HG03139 (cell line): ENCODE data around the gene GCN1.
"Not testable (repeated sequence)": the region's sequence is repeated elsewhere in the genome, so short reads cannot be mapped to it uniquely, and the experiment has no call there.

Experiments
- ATAC-seq: cut with Tn5 transposase; IDR thresholded peaks from one replicate; pipeline ENCODE4 v1.9.1; 2021; ENCODE audit not compliant: unreplicated experiment

The GCN1 gene, protein sequence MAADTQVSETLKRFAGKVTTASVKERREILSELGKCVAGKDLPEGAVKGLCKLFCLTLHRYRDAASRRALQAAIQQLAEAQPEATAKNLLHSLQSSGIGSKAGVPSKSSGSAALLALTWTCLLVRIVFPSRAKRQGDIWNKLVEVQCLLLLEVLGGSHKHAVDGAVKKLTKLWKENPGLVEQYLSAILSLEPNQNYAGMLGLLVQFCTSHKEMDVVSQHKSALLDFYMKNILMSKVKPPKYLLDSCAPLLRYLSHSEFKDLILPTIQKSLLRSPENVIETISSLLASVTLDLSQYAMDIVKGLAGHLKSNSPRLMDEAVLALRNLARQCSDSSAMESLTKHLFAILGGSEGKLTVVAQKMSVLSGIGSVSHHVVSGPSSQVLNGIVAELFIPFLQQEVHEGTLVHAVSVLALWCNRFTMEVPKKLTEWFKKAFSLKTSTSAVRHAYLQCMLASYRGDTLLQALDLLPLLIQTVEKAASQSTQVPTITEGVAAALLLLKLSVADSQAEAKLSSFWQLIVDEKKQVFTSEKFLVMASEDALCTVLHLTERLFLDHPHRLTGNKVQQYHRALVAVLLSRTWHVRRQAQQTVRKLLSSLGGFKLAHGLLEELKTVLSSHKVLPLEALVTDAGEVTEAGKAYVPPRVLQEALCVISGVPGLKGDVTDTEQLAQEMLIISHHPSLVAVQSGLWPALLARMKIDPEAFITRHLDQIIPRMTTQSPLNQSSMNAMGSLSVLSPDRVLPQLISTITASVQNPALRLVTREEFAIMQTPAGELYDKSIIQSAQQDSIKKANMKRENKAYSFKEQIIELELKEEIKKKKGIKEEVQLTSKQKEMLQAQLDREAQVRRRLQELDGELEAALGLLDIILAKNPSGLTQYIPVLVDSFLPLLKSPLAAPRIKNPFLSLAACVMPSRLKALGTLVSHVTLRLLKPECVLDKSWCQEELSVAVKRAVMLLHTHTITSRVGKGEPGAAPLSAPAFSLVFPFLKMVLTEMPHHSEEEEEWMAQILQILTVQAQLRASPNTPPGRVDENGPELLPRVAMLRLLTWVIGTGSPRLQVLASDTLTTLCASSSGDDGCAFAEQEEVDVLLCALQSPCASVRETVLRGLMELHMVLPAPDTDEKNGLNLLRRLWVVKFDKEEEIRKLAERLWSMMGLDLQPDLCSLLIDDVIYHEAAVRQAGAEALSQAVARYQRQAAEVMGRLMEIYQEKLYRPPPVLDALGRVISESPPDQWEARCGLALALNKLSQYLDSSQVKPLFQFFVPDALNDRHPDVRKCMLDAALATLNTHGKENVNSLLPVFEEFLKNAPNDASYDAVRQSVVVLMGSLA (N-terminal part only)

DNA sequence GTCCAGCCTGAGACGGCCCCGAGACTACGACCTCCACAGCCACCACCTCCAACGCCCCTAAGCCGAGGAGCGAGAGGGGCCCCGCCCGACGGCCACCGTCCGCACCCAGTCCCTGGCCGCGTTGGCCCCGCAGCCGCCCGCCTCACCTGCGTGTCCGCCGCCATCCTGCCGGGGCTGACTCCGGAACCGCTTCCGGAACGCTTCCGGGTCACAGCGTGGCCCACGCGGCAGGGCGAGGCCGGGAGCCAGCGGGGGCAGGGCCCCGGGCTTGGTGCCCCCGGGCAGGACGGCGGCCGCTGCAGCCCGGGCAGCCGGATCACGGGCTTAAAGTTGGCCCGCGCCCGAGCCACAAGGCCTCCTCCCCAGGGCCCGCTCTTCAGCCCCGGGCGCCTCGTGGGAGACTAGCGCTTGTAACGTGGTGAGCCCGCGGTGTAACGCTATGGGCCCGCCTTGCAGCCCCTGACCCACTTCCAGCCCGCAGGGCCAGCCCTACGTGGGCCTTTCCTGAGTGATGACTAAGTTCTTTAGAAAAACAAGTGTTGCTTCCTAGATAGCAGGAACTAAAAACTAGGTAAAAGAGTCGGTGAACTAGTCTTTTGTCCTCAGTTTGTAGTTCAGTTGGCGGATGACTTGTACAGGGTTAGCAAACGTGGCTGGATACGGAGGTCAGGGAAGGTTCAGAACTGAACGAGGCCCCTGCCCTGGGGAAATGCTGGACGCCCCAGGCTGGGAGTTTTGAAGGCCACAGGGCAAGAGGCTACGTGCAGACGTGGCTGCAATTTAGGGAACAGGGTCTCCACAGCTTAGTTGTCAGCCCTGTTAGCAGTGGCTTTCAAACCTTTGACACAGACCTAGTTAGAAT is at the start of gene GCN1:
TSS of gene GCN1 (minus strand) at position 182 of the 862 bp plus-strand sequence. CDS start at position 164, 18 bp downstream.
- ATAC-seq = peak; percentile 78

DNA sequence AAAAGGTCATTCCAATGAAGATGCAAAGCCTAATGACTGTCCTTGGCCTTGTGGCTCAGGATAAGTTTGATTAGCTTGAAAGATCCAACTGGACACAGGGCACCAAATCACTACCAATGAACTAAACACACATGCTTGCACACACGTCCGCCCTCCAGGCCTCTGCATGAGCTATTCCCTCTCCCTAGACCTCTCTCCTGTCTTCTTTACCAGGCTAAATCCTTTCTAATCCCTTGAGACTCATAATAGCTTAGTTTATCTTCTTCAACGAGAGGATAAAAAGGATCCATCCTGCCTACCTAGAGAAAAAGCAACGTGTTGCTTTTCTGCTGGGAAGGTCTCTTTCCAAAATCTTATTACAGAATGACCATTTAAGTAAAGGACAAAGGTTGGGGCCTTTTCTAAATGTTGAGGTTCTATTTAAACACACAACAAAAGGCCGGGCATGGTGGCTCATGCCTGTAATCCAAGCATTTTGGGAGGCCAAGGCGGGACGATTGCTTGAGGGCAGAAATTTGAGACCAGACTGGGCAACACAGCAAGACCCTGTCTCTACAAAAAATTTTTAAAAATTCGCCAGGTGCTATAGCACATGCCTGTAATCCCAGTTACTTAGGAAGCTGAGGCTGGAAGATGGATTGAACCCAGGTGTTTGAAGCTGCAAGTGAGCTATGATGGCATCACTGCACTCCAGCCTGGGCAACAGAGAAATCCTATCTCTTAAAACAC is 48.6 kb upstream of the GCN1 start:
- no peak for ATAC-seq

DNA sequence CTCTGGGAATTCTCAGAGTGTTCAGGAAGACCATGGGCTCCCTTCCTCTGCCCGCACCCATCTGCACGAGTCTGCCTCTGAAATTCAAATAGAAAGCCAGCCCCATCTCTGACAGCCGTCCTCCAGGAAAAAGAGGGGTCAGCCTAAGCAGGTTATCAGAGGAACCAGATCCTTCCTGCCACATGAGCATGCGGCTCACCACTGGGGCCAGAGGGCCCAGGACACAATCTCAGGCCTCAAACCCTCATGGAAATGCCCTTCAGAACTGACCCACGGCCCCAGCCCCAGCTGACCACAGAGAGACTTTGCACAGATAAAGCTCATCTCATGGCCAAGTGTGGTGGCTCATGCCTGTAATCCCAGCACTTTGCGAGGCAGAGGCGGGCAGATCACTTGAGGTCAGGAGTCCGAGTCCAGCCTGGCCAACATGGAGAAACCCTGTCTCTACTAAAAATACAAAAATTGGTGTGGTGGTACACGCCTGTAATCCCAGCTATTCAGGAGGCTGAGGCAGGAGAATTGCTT is 47.8 kb upstream of the GCN1 start:
- ATAC-seq = no peak

DNA sequence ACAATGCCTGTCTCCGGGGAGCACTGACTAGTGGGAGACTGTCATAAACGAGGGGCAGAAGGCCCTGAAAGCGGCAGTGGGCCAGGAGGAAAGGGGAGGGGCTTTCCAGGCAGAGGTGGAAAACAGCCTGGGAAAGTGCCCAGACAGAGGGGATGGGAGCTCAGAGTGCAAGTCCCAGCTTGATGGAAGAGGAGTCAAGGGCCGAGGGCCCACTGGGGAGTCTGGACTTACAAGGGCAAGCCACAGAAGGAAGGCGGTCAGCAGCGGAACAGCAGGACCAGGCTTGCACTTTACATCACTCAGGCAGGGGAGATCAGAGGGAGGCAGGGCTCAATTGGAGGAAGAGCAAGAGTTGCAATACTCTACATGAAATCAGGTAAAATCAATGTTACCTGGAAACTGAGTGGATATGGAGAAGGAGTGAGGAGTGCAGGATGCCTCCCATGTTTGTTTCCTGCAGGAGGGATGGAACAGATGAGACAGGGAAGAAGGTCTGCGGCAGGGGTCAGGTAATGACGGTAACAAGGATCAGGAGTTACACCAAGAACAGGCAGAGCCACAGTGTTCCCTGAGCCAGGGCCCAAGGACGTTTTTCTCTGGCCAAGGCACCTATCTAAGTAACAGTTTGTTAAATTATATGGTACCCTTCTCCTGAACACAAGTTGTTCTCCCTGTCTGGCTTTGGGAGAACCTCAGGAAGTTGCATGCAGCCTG is 47.2 kb upstream of the GCN1 start:
- no peak for ATAC-seq

DNA sequence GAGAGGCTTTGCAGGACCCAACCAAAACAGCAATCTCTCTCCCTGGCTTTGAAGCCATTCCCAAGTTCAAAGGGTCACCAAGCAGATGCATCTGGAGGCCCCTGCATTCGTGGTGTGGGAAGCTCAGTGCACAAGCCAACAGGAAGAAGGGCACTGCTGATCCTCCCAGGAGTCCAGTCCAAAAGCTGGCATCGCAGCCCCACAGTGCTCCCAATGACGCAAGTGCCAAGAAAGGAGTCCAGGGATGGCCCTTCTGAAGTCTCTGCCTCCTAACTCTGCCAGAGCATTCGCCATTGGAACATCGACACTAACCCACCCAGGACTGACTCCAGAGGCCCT is 45.9 kb upstream of the GCN1 start:
- ATAC-seq = no peak

DNA sequence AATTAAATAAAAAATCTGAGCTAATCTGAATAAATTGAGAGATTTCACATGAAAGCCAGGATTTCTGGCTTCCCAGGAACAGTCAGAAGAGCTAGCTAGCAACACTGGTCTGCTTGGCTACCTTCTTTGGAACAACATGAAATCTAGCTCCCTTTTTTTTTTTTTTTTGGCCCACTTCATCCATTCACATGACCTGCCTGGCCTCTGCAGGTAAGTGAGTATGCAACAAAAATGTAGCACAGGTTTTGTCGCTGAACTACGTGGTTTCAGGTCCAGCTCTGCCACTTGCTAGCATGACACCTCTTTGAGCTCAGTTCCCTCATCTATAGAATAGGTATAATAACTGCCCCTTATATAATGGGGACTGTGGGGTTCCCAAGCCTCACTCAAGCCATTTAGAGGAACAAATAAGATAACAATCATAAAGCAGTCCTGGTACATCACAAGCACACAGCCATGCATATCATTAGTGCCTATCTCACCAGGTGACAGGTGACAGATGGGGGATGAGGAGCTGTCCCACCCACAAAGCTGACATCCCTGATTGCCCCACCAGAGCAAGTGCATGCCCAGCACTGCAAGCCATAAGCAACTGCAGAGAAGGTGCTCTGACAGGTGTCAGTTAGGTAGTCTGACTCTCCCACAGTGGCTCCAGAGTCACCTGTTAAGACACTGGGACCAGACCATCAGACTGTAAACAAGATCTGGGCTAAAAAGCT is 45.4 kb upstream of the GCN1 start:
- ATAC-seq = no peak

DNA sequence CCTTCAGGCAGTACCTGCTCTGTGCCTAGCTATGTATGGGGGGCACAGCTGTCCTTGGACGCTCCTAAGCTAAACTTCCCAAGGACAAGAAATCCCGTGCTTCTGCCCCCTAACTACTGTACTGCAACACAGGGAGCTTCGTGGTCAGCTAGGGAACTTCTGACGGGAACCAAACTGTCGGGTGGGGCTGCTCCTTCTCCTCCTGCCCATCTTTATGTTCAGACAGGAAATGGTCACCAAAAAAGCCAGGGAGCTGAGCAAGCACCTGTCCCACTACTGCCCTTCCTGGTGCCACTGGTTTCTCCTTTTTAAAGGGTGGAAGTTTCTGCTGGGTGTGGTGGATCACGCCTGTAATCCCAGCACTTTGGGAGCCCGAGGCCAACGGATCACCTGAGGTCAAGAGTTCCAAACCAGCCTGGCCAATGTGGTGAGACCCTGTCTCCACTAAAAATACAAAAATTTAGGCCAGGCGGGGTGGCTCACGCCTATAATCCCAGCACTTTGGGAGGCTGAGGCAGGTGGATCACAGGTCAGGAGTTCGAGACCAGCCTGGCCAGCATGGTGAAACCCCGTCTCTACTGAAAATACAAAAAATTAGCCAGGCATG is 44.4 kb upstream of the GCN1 start:
- ATAC-seq = no peak

DNA sequence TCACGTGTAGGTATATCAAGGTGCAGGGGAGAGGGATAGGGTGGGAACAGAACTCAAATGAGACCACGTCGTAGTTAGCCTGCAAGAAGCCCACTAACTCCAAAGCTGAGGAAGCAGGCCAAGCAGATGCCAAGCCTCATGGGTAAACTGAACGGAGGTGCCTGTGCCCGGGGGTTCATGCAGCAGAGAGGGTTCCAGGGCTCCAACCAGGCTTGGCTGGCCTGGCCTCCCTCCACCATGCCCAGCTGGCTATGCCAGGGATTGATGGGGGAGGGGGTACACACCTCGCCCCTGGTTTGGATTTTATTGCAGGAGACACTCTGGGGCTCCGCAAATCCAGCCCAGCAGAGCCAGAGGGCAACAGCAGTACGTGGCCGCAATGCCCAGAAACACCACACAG is 43.7 kb upstream of the GCN1 start:
- no peak for ATAC-seq

DNA sequence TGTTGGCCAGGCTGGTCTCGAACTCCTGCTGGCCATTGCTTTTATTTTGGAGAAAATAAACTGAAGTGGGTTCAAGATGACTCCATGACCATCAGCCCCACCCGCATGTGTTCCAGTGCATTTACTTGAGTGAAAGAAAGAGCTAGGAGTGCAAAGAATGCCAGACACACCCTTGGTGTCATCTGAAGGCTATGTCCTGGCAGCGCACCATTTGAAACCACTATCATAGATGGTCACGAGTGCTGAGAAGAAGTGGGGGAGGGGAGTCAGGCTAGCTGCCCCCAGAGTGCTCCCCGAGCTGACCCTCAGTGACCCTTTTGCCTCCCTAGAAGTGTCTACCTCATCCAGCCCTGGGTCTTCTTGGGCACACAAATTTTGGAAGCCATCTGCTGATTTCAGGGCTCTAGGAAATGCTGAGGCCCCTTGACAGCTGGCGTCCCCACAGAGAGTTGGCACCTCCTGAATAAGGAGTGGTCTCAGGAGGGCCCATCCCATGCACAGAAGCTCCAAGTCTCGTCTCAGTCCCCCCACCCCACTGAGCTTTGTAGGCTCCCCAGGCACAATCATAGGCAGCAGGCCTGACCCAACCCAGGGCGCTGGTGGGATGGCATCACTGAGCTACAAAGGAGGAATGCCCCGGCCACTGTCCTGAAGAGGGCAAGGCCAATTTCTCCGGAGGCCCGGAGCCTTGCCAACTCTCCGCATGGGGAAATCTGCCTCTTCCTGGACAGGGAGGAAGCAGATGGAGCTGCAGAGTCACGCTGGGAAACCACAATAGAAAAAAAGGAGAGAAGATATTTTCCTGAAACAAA is 43.1 kb upstream of the GCN1 start:
- no peak for ATAC-seq

DNA sequence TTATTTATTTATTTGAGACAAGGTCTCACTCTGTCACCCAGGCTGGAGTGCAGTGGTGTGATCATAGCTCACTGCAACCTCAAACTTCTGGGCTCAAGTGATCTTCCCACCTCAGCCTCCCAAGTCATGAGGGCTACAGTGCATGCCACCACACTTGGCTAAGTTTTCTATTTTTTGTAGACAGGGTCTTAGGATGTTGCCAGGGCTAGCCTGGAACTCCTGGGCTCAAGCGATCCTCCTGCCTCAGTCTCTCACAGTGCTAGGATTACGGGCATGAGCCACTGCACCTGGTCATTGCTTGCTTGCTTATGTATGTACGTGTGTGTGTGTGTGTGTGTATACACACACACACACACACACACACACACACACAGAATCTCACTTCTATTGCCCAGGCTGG is 42.3 kb upstream of the GCN1 start:
- ATAC-seq = not testable (repeated sequence)

DNA sequence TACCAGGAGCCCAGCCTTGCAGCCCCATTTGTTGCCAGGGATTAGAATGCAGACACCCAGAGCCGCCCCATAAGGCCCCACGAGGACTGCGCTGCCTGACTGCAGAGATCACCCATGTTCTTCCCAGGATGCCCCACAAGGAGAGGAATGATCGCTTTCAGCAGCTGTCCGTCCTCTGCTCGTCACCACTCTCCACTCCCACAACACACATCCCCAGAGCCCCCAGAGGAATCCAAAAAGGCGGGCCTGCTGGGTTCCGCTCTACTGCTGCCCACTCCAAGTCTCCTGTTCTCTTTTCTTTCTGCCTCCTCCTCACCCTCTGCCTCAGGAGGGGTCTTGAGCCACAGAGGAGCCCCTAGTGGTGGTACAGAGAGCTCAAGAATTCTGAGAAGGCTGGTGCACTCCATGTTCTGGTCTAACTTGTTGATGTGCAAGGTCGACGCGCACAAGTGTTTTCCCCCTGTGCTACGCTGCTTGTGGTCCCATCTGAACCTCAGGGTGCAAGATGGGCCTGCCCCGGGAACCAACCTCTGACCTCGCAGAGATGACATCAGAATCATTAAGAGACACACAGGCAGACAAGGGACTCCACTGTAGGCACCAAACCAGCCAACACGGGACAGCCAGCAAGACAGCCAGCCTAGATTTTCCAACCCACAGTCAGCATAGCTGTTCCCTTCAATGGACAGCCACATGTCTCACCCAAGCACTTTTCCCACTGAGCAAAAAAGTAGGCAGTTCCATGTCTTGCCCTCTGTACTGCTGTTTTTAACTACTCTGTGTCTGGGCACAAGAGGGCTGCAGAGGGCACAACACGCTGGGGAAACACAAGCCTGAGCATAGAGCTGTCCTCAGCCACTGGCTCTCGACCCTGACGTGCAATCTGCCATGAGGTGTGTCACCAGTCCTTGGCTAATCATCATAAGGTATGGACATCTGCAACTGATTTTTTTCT is 41.1 kb upstream of the GCN1 start:
- no peak for ATAC-seq

DNA sequence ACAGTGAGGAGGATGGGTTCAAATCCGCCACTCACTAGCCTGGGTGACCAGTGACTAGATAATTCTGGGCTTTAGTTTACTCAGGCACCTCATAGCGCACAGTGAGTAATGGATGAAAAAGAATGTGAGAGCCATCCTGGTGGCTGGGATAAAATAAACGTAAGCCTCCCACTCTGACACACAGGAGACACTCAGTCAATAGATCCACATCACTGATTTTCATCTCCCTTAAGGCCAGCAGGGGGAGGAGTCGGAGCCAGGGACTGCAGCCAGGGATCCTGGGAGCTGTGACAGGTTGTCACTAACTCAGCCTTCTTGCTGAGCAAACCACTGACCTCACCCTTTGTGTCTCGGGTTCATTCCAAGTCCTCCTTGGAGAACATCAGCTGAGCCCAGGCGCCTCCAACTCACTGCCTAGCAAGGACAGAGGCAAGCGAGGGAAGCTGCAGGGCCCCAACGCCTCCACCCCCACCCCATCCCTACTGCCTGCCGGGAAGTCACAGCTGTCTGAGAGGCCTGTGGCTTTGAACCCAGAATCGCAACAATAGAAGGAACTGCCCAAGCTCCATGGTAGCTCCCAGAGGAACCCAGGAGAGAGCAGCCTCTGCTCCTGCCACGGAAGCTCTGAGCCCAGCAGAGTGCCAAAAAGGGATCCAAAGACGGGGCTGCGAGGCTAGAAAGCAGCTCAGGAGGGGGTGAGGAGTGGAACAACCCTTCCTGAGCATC is 40.3 kb upstream of the GCN1 start:
- no peak for ATAC-seq

DNA sequence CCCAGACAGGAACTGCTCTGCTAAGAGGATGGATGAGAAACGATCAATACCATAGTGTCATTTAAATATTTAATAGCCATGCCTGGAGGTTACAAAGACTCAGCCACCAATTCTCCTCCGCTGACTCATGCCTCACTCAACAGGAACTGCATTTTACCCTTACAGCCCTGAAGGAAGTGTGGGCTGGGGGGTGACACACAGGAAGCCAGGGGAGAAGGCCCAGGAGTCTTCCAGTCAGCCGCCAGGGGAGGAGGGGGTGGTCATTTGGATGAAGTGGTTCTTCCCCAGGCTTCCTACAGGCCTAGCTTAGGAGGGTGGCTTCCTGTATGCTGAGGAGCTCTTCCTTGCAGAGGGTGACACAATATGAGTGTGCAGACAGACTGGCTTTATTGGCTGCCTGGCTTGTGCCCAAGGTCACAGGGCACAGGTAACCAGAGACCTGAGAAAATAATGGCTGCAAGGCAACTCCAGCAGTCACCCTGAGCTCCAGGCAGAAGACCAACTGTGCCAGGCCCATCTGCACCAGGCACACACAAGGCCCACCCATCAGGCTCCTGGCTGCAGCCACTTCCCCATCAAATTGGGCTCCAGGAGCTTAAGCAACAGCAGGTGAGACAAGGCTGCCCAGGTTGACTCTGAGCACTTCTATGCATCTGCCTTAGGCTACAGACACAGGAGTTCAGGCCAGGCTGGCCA is 36.9 kb upstream of the GCN1 start:
- no peak for ATAC-seq

DNA sequence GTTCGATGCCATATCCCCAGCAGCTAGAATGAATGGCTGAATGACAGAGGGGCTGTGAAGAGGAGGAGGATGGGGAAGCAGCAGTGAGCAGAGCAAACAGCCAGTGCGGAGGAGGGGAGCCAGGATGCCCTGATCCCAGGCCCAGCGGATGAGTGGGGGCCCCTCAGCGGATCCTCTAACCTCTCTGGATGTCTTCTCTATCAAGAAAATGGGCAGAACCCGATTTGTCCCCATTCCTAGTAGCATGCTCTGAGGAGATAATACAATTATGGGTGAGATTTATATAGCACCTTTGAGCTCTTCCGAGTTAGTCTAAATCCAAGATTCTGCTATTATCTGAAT is 36.4 kb upstream of the GCN1 start:
- ATAC-seq = no peak
